GM19395 (cell line): ENCODE data around the gene SAMD11.

Experiments used
- ATAC-seq: cut with Tn5 transposase; IDR thresholded peaks from one replicate; pipeline ENCODE4 v1.9.1; 2021; ENCODE audit warnings: mild to moderate bottlenecking, moderate library complexity; ENCODE audit not compliant: unreplicated experiment

The SAMD11 gene

GRCh38 chr1:917076-917459 lies 6.7 kb upstream of the SAMD11 start:
- no peak for ATAC-seq

- ATAC-seq: no peak
Measured at GRCh38 chr1:917466-918091, 6.1 kb upstream of the SAMD11 start.

DNA sequence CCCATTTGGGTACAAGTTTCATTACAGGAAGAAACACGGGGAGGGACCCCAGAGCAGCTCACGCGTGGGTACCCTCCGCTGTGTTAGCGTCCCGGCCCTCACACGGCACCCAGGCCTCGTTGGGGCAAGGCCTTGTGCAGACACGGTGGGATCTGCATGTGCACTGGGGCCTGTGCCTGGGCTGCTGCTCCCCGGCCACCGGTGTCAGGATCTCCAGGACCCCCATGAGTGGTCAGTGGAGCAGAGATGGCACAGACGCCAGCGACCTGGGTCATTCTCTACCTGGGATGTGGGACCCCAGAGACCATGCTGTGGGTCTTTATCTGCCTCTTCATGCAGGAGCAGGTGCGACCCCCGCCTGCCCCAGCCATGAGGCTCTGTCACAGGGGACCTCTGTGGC lies 5.4 kb upstream of the SAMD11 start:
- no peak for ATAC-seq

DNA sequence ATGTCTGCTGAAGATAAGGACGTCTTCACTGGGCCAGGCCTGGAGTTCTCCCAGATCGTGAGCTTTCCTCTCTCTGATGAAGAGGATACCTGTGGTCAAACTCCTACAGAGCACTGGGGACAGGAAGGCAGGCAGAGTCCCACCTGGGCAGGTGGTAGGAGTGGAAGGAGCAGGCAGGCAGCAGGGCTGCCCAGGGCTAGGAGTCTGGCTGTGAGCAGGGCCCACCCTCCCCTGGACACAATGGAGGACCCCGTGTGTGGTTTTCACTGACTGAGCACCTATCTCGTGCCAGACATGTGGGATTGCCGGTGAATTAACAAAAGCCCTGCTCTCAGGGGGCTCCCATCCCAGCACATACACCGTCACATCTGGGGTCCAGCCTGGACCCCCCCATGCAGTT lies 4.9 kb upstream of the SAMD11 start:
- ATAC-seq: no peak

- no peak for ATAC-seq
Measured at GRCh38 chr1:919271-919872, 4.4 kb upstream of the SAMD11 start.

GRCh38 chr1:920010-920409 lies 3.7 kb upstream of the SAMD11 start:
- ATAC-seq: no peak

GRCh38 chr1:920521-920920 lies 3.2 kb upstream of the SAMD11 start:
- no peak for ATAC-seq

DNA sequence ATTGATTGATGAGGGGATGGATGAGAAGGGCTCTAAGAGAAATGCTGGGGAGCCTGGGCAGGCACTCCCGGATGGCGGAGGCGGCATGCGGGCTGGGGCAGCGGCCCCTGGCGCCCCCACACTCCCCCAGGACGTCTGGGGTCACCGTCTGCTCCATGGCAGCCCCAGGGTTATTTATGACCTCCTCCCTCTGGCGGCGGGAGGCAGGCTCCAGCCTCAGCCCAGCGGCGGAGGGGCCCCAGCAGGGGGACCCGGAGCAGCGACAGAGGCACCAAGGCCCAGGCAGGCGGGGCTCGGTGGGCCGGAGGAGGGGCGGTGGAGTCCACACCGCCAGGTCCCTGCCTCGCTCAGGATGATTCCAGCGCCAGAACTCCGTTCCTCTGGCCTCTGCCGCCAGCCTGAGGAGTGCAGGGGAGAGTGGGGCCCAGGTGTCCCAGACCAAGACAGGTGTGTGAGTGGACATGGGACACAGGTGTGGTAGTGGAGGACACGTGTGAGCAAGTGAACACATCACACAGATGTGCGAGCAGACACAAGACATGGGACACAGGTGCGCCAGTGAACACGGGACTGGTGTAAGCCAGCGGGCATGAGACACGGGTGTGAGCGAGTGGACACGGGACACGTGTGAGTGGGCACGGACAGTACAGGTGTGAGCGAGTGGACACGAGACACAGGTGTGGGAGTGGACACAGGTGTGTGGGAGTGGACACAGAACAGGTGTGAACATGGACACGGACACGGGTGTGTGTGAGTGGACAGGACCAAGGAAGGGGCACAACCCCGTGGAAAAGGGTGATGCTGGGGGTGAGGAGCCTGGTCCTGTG lies 2.5 kb upstream of the SAMD11 start:
- ATAC-seq: no peak

GRCh38 chr1:923991-924655 lies 400 bp downstream of the SAMD11 start:
- no peak for ATAC-seq

DNA sequence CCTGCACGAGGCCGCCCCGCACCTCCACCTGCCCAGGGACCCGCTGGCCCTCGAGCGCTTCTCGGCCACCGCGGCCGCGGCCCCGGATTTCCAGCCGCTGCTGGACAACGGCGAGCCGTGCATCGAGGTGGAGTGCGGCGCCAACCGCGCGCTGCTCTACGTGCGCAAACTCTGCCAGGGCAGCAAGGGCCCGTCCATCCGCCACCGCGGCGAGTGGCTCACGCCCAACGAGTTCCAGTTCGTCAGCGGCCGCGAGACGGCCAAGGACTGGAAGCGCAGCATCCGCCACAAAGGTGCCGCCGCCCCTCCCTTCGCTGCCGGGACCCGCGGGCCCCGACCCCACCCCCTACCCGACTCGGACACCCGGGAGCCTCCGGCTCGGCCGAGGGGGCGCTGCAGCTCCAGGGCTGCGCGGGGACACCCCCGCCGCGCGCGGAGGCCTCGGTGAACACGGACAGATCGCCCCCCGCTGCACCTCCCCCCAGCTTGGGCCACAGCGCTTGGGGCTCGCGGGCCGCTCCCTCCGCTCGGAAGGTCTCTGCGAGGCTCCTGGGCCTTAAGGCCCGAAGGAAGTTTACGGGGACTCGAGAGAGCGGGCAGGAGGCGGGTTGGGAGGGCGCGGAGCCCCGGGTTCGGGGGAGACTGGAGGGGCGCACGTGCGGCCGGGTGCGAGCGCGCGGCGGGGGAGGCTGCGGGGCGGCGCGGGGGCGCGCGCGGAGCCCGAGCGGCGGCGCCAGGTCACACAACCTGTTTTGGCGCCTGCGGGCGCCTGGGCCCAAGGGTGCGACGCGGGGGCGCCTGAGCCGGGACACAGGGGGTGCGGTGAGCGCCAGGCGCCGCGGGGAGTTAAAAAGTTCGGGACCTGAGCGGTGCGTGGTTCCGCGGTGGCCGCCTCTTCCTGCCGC lies 1.2 kb downstream of the SAMD11 start:
- no peak for ATAC-seq

DNA sequence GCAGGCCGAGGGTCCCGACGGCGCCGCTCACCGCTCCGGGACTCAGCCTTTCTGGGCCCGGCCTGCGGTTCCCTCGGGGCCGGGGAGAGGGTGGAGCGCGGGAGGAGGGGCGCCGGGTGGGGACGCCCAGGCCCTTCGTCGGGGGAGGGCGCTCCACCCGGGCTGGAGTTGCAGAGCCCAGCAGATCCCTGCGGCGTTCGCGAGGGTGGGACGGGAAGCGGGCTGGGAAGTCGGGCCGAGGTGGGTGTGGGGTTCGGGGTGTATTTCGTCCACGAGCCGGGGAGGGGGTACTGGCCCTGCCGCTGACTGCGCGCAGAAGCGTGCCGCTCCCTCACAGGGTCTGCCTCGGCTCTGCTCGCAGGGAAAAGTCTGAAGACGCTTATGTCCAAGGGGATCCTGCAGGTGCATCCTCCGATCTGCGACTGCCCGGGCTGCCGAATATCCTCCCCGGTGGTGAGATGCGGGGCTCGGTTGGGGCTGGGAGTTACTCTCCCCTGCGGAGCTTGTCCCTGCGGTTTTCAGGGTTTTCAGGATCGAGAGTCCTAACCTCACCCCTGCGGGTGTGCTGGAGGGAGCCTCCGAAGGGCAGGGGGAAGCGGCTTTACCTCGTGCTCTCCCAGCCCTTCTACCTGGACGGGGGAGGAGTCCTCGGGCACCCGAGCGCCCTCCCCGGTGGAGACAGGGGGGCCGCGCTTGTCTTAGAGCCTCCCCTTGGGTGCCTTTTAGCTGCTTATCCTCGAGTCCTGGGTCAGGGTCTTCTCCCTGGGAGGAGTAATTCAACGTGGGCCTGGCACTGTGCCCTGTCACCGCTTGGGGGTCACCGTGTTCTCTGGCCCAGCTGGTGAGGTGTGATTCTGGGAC lies 2.1 kb downstream of the SAMD11 start:
- no peak for ATAC-seq

DNA sequence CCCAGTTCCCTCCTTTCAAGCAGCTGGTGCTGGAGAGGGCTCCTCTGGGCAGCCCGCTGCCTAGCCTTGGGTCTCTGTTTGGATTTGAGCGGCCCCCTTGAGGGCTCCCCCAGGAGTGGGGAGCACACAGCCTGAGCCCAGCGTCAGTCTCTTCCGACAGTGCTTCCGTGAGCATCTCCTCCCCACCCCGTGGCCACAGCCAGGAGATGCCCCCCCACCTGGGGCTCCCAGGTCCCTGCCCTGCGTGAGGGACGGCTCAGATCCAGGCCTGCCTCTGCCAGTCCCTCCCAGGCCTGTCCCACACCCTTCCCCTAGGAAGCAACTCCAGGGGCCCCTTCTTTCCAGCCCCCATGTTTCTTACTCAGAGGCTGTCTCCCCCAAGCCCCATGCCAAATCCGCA lies 3.5 kb downstream of the SAMD11 start:
- ATAC-seq: no peak

DNA sequence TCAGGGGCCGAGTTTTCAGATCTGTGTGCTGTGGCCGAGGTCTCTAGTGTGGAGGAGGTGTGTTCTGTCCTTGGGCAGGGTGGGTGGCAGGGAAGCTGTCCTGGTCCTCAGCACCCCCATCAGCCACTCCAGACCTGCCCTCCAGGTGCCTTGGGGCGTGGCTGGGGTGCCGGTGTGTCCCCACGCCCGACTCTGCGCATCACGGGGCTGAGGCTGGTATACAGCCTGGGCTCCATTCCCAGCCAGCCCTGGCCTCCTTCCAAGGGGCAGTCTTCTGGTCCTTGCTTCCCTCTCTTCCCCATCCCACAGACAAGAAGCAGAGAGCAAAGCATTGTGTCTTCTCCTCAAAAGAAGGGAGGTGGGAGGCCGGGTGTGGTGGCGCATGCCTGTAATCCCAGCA lies 4.0 kb downstream of the SAMD11 start:
- no peak for ATAC-seq

- ATAC-seq: no peak
Measured at GRCh38 chr1:928825-929661, 5.3 kb downstream of the SAMD11 start.

GRCh38 chr1:929712-930632 lies 6.2 kb downstream of the SAMD11 start:
- ATAC-seq: no peak

GRCh38 chr1:930633-931138 lies 7.0 kb downstream of the SAMD11 start:
- no peak for ATAC-seq

GRCh38 chr1:931380-932172 lies 7.9 kb downstream of the SAMD11 start:
- no peak for ATAC-seq
